K562 (cell line): Measurements from ENCODE around the gene WDFY2. TPM values are rescaled to one million over a fixed set of nuclear protein-coding genes. Genes with fewer than 3 reads are reported as not detected.

ENCODE experiments used
- ATAC-seq: fragments of 200-7000 bp; cut with Tn5 transposase; 3 replicates; pipeline ENCODE4 v1.9.1; 2020; ENCODE audit warnings: moderate library complexity
- BruUV-seq: library from RNA; stranded (reverse); fragments of 400-500 nt; replicated peaks from 2 replicates; lab custom pipeline; 2021; lab: Mats Ljungman, UMichigan
- CTCF ChIA-PET: fragments of 300-600 bp; formaldehyde crosslinking; extraction: SDS; loops from one replicate; lab custom pipeline; 2021; ENCODE audit warnings: low intra/inter-chr PET ratio; lab: Yijun Ruan, JAX
- POLR2A ChIA-PET: fragments of 300-600, 350-650 bp; sonication (Branson Sonifier 250); formaldehyde crosslinking; extraction: SDS; loops from one replicate; lab custom pipeline; 2021; ENCODE audit warnings: antibody characterized with exemption, inconsistent platforms; lab: Yijun Ruan, JAX
- DNase-seq, 4 experiments: peaks; one replicate each; pipeline versions ENCODE4 v3.0.0 to v3.0.0-alpha.2; 2011 to 2018; ENCODE audit warnings: low spot score in 3 of 4, mixed read lengths in 3 of 4; ENCODE audit errors: extremely low read depth in 1 of 4
- FAIRE-seq: peaks from 2 replicates; lab custom pipeline; 2011; peaks lifted over from hg19 to GRCh38; lab: Jason Lieb, UNC
- H2AFZ ChIP-seq: 2 replicates; pipeline ENCODE4 v1.6.0; 2011; ENCODE audit warnings: low read depth, low read length, control low read depth, inconsistent platforms
- H3K27ac ChIP-seq: fragments of 200-600 bp; 3 replicates; pipeline ENCODE4 v1.8.0; 2011; ENCODE audit warnings: low read depth, mild to moderate bottlenecking, control low read depth, inconsistent platforms, low read length, moderate library complexity, mixed read lengths; ENCODE audit errors: extremely low read depth
- H3K27me3 ChIP-seq, 2 experiments: fragments of 300-600 bp in 1 of 2; 2 replicates in 1 of 2; 3 replicates in 1 of 2; pipeline versions ENCODE4 v1.6.0 to v1.8.0; 2011; ENCODE audit warnings: inconsistent platforms in 2 of 2, low read length in 2 of 2, mild to moderate bottlenecking in 1 of 2, mixed read lengths in 1 of 2, moderate library complexity in 1 of 2; ENCODE audit not compliant: control insufficient read depth in 2 of 2, insufficient read depth in 2 of 2
- H3K36me3 ChIP-seq: fragments of 300-600 bp; 3 replicates; pipeline ENCODE4 v1.8.0; 2011; ENCODE audit warnings: mild to moderate bottlenecking, low read length, inconsistent platforms; ENCODE audit not compliant: control insufficient read depth, insufficient read depth
- H3K4me1 ChIP-seq, 2 experiments: fragments of 200-600 bp in 1 of 2; replicated peaks in 1 of 2; 2 replicates in 1 of 2; 3 replicates in 1 of 2; pipeline versions ENCODE4 v1.5.1 to v1.8.0; 2011; ENCODE audit warnings: inconsistent platforms in 2 of 2, low read length in 2 of 2, mild to moderate bottlenecking in 1 of 2, mixed read lengths in 1 of 2, moderate library complexity in 1 of 2; ENCODE audit not compliant: control insufficient read depth in 2 of 2, insufficient read depth in 2 of 2
- H3K4me2 ChIP-seq: 2 replicates; pipeline ENCODE4 v1.6.1; 2011; ENCODE audit warnings: low read length, control low read depth, inconsistent platforms, mixed read lengths; ENCODE audit not compliant: insufficient read depth
- H3K4me3 ChIP-seq: fragments of 200-600 bp; sonication (generic), shearing (Covaris generic); 2 replicates; pipeline ENCODE4 v1.5.1; 2016; ENCODE audit warnings: control low read depth, inconsistent platforms
- H3K79me2 ChIP-seq: fragments of 200-600 bp; 3 replicates; pipeline ENCODE4 v1.8.0; 2011; ENCODE audit warnings: low read length, inconsistent platforms; ENCODE audit not compliant: control insufficient read depth, insufficient read depth
- H3K9ac ChIP-seq, 2 experiments: 2 replicates each; pipeline versions ENCODE4 v1.6.0 to v1.6.1; 2011; ENCODE audit warnings: low read depth in 2 of 2, low read length in 2 of 2, control low read depth in 1 of 2, inconsistent platforms in 1 of 2, mild to moderate bottlenecking in 1 of 2, mixed read lengths in 1 of 2; ENCODE audit not compliant: insufficient read depth in 1 of 2
- H3K9me1 ChIP-seq: one replicate; pipeline ENCODE4 v1.6.0; 2011; ENCODE audit warnings: inconsistent platforms, mild to moderate bottlenecking, low read length, moderate library complexity; ENCODE audit not compliant: control insufficient read depth, insufficient read depth
- H3K9me3 ChIP-seq: replicated peaks from 2 replicates; pipeline ENCODE4 v1.5.1; 2011; ENCODE audit warnings: low read depth, low read length, inconsistent platforms; ENCODE audit not compliant: control insufficient read depth, insufficient read depth
- H4K20me1 ChIP-seq: replicated peaks from 2 replicates; pipeline ENCODE4 v1.6.1; 2011; ENCODE audit warnings: low read length, inconsistent platforms, mixed read lengths; ENCODE audit not compliant: control insufficient read depth, insufficient read depth
- DMBX1 ChIP-seq: fragments of 250-450 bp; sonication (Bioruptor Pico); IDR thresholded peaks from 2 replicates; pipeline ENCODE4 v1.8.0; 2022; ENCODE audit warnings: inconsistent platforms, mild to moderate bottlenecking, moderate library complexity, borderline replicate concordance
- E2F8 ChIP-seq: fragments of 450-650 bp; IDR thresholded peaks from 2 replicates; pipeline ENCODE4 v1.7.1; 2018; ENCODE audit warnings: mild to moderate bottlenecking, low read depth; ENCODE audit not compliant: partially characterized antibody
- ESRRA ChIP-seq: fragments of 450-650 bp; IDR thresholded peaks from 2 replicates; pipeline ENCODE4 v1.6.1; 2014; ENCODE audit warnings: low read depth, mild to moderate bottlenecking, moderate library complexity, borderline replicate concordance
- HDAC8 ChIP-seq: fragments of 450-650 bp; IDR thresholded peaks from 2 replicates; pipeline ENCODE4 v1.6.1; 2016; ENCODE audit warnings: mild to moderate bottlenecking, missing genetic modification characterization, moderate library complexity, missing compliant biosample characterization
- MAZ ChIP-seq, 2 experiments: fragments of 450-650 bp in 1 of 2; sonication (generic) in 1 of 2; formaldehyde crosslinking; IDR thresholded peaks in 1 of 2; conservative IDR thresholded peaks in 1 of 2; 2 replicates each; pipeline versions ENCODE4 v1.4.0 to v1.5.0; 2020; ENCODE audit warnings: mild to moderate bottlenecking in 1 of 2, missing genetic modification reagents in 1 of 2
- NCOA6 ChIP-seq: fragments of 450-650 bp; IDR thresholded peaks from 2 replicates; pipeline ENCODE4 v1.6.1; 2017; ENCODE audit warnings: mild to moderate bottlenecking
- NR2C2 ChIP-seq, 2 experiments: fragments of 200-800 bp in 1 of 2; sonication (Bioruptor generic) in 1 of 2; sonication (generic) in 1 of 2; formaldehyde crosslinking in 1 of 2; IDR thresholded peaks; 2 replicates each; pipeline versions ENCODE4 v1.6.1 to v1.8.0; 2016 to 2022; ENCODE audit warnings: mild to moderate bottlenecking in 1 of 2, missing compliant biosample characterization in 1 of 2, missing genetic modification characterization in 1 of 2, missing genetic modification reagents in 1 of 2
- RBM15 ChIP-seq: fragments of 200-400 bp; formaldehyde crosslinking; IDR thresholded peaks from 2 replicates; pipeline ENCODE4 v1.6.1; 2018; ENCODE audit warnings: mild to moderate bottlenecking, low read length, moderate library complexity; ENCODE audit not compliant: insufficient read depth
- SAP30 ChIP-seq: fragments of 200-600 bp; sonication (generic); IDR thresholded peaks from 2 replicates; pipeline ENCODE4 v1.6.1; 2012; ENCODE audit warnings: borderline replicate concordance, low read depth, mild to moderate bottlenecking, moderate library complexity, low read length, control low read depth, inconsistent platforms; ENCODE audit not compliant: insufficient read depth, poor library complexity, severe bottlenecking
- SMAD1 ChIP-seq: fragments of 150-350 bp; IDR thresholded peaks from 2 replicates; pipeline ENCODE4 v1.6.1; 2014; ENCODE audit warnings: low read length, low read depth; ENCODE audit not compliant: partially characterized antibody
- TAF7 ChIP-seq: fragments of 450-650 bp; IDR thresholded peaks from 2 replicates; pipeline ENCODE4 v1.6.1; 2016; ENCODE audit warnings: missing genetic modification characterization, missing compliant biosample characterization
- ZKSCAN1 ChIP-seq: fragments of 150-350 bp; IDR thresholded peaks from 2 replicates; pipeline ENCODE4 v1.6.1; 2016; ENCODE audit warnings: low read depth, low read length
- ZNF76 ChIP-seq: fragments of 250-450 bp; sonication (Bioruptor Pico); IDR thresholded peaks from 2 replicates; pipeline ENCODE4 v1.4.0; 2020; ENCODE audit warnings: mild to moderate bottlenecking, moderate library complexity, borderline replicate concordance
- WGBS: fragments of 100-300 bp; shearing (Covaris generic); methylation state at CpG from one replicate; pipeline ENCODE4 v1.1.6; 2016; ENCODE audit warnings: low coverage, mixed read lengths; ENCODE audit not compliant: insufficient coverage; ENCODE audit errors: missing lambda C conversion rate; 5-methylcytosine and 5-hydroxymethylcytosine counted together
- in situ Hi-C: fragments of 300-500 bp; cut with MboI; formaldehyde crosslinking; loops from 4 replicates; pipeline ENCODE4 v1.15.0; 2018; ENCODE audit warnings: inconsistent platforms, mixed read lengths
- intact Hi-C: fragments of 100-400 bp; cut with micrococcal nuclease; formaldehyde crosslinking; loops from 2 replicates; pipeline ENCODE4 v1.14.2; 2022
- polyA plus RNA-seq, 8 experiments: library from polyadenylated mRNA; depleted of rRNA in 4 of 8; stranded (reverse) in 5 of 8; unstranded in 3 of 8; fragments of >200 nt; fragmentation: Nextera tagmentation in 2 of 8; fragmentation: Illumina TruSeq in 1 of 8; extraction: Ambion mirVana in 2 of 8; extraction: Trizol in 1 of 8; gene quantifications; 2 replicates each; pipeline versions ENCODE4 v1.2.1 to v1.2.3, GENCODE V29; 2011 to 2014; ENCODE audit warnings: inconsistent platforms in 1 of 8, missing spikeins in 1 of 8
- total RNA-seq, 7 experiments: library from RNA; depleted of rRNA in 6 of 7; stranded (reverse); fragments of >200 nt in 6 of 7; fragmentation: Illumina TruSeq in 2 of 7; extraction: Trizol in 2 of 7; gene quantifications; 2 replicates each; pipeline versions ENCODE4 v1.2.1 to v1.2.3, GENCODE V29; 2011 to 2021; ENCODE audit warnings: low replicate concordance in 1 of 7
- TF ChIP-seq, protein P1 (sequence below): fragments of 200-800 bp; sonication (Bioruptor generic); IDR thresholded peaks from 2 replicates; pipeline ENCODE4 v1.6.1; 2016; ENCODE audit warnings: missing genetic modification characterization, missing compliant biosample characterization

WDFY2 gene
- total and polyA plus RNA-seq, 9 of the 15 experiments (the other 6 are each of a cell fraction or from before 2014, with no cell fraction given): 0.66 to 6.4 (median 4.4) TPM

GRCh38 chr13:51811046-51811445, 226.8 kb downstream of the WDFY2 start:
- Histone ChIP-seq H3K4me3 (no peak overlapping the region), H3K4me1 (peaks cover 10 to 18% of the 10 kb centered on the region in 2 experiments; a peak in 4 of 5 replicates), H3K27ac (no peak overlapping the region), H2AFZ (no peak overlapping the region), H3K9ac (0 out of 4 replicates have a peak overlapping the region, but pooled peaks of 1 of the 2 experiments have one; percentile 13), H3K4me2 (no peak overlapping the region), H3K36me3 (no peaks in the 10 kb centered on the region), H3K27me3 (peaks cover 0 to 4% of the 10 kb centered on the region in 2 experiments; a peak in 1 of 5 replicates), H3K79me2 (no peaks in the 10 kb centered on the region), H3K9me1 (no peaks in the 10 kb centered on the region), H3K9me3 (no peaks in the 10 kb centered on the region), H4K20me1 (no peaks in the 10 kb centered on the region)
- FAIRE-seq (no peak), DNase-seq (no peak), ATAC-seq (no peak)
- intact Hi-C loops (no loop called here), in situ Hi-C loops (no loop called here)
- no TSS peak for BruUV-seq
- ChIA-PET CTCF (no interaction called here), POLR2A (no interaction called here)
- WGBS: 66% methylated on average over 5 of the region's 12 CpGs
- TF ChIP-seq ZNF76 (CRISPR knock-in tag) (no peak), DMBX1 (CRISPR knock-in tag) (no peak), HDAC8 (tag) (no peak), ESRRA (no peak), SAP30 (no peak), E2F8 (no peak), SMAD1 (no peak), NR2C2 (CRISPR knock-in tag; IDR thresholded peaks at IDR 0.05) (no peak), NR2C2 (tag; IDR thresholded peaks at IDR 0.05) (no peak), RBM15 (no peak), TAF7 (no peak), MAZ (CRISPR knock-in tag; conservative IDR thresholded peaks at IDR 0.05 in 1 of 2, IDR thresholded peaks at IDR 0.05 in 1 of 2) (no peak), NCOA6 (no peak), ZKSCAN1 (no peak)
- TF ChIP-seq, protein P1, sequence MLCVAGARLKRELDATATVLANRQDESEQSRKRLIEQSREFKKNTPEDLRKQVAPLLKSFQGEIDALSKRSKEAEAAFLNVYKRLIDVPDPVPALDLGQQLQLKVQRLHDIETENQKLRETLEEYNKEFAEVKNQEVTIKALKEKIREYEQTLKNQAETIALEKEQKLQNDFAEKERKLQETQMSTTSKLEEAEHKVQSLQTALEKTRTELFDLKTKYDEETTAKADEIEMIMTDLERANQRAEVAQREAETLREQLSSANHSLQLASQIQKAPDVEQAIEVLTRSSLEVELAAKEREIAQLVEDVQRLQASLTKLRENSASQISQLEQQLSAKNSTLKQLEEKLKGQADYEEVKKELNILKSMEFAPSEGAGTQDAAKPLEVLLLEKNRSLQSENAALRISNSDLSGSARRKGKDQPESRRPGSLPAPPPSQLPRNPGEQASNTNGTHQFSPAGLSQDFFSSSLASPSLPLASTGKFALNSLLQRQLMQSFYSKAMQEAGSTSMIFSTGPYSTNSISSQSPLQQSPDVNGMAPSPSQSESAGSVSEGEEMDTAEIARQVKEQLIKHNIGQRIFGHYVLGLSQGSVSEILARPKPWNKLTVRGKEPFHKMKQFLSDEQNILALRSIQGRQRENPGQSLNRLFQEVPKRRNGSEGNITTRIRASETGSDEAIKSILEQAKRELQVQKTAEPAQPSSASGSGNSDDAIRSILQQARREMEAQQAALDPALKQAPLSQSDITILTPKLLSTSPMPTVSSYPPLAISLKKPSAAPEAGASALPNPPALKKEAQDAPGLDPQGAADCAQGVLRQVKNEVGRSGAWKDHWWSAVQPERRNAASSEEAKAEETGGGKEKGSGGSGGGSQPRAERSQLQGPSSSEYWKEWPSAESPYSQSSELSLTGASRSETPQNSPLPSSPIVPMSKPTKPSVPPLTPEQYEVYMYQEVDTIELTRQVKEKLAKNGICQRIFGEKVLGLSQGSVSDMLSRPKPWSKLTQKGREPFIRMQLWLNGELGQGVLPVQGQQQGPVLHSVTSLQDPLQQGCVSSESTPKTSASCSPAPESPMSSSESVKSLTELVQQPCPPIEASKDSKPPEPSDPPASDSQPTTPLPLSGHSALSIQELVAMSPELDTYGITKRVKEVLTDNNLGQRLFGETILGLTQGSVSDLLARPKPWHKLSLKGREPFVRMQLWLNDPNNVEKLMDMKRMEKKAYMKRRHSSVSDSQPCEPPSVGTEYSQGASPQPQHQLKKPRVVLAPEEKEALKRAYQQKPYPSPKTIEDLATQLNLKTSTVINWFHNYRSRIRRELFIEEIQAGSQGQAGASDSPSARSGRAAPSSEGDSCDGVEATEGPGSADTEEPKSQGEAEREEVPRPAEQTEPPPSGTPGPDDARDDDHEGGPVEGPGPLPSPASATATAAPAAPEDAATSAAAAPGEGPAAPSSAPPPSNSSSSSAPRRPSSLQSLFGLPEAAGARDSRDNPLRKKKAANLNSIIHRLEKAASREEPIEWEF (CRISPR knock-in tag): no peak
